ENCODE results near the gene SIRT2. TPM values are rescaled to one million over a fixed set of nuclear protein-coding genes. Genes with fewer than 3 reads are reported as not detected.

SIRT2 gene
- total RNA-seq, 1 experiment from 2014 or later: 15.4 TPM

DNA sequence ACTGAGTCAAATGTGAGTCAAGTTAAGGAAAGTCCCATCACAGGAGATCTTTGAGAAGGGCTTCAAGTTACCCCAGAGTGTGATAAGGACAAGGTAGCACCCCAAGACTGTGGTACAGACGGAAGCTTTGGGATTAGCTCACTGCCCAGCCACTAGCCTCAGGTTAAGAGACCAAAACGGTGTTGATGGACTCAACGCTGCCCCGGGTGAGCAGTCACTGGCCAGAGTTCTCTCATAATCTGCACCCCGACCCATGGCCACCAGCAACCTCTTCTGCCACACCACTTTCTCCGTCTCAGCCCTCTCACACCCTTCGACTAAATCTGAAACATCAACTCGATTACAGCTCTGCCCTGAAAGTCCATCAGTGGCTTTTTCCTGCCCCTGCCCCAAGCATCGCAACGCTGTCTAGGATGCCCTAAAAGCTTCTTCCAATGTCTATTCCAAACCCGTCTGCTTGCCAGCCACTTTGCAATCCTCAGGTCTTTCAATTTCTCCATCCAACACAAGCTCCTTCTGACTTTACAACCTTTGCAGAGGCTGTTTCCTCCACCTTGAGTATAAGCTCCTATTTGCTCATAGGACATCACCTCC is 55.2 kb downstream of the SIRT2 start:
- ATAC-seq: no peak
- Histone ChIP-seq H2AFZ (ENCODE audit: low read depth, low read length, poor library complexity, severe bottlenecking) (no peak overlapping the region), H3K9ac (ENCODE audit: low read length) (no peak overlapping the region), H3K4me2 (ENCODE audit: low read length) (no peak overlapping the region), H3K4me3 (replicated peaks in 1 of 2; ENCODE audit: low read depth in 1 of 2, low read length in 2 of 2) (no peak overlapping the region), H3K27me3 (ENCODE audit: insufficient read depth, low read length) (no peaks in the 10 kb centered on the region), H3K27ac (ENCODE audit: low read depth, low read length) (no peak overlapping the region), H4K20me1 (ENCODE audit: insufficient read depth) (peaks cover 27% of the 10 kb centered on the region), H3K4me1 (ENCODE audit: control insufficient read depth in 1 of 2, insufficient read depth in 2 of 2, low read length in 2 of 2) (peaks cover 7 to 33% of the 10 kb centered on the region in 2 experiments; a peak in 3 of 4 replicates), H3K36me3 (ENCODE audit: control insufficient read depth in 1 of 2, insufficient read depth in 2 of 2, low read length in 2 of 2) (peaks cover 73 to 90% of the 10 kb centered on the region in 2 experiments), H3K9me2 (ENCODE audit: insufficient read depth) (no peaks in the 10 kb centered on the region), H3K79me2 (ENCODE audit: insufficient read depth, low read length) (peaks cover 96% of the 10 kb centered on the region), H3K9me3 (ENCODE audit: control insufficient read depth in 1 of 2, insufficient read depth in 1 of 2, low read depth in 1 of 2, low read length in 2 of 2) (no peaks in the 10 kb centered on the region)
- ChIA-PET CTCF (no interaction called here), POLR2A (no interaction called here), RAD21 (ENCODE audit: low non-redundant PET in 1 of 2, low total read pairs in 2 of 2, uncharacterized antibody in 2 of 2, unreplicated experiment in 2 of 2) (no interaction called here)
- no TSS peak for BruUV-seq (replicated peaks)
- intact Hi-C loops (cut with micrococcal nuclease): no loop called here
- TF ChIP-seq CEBPB (IDR thresholded peaks at IDR 0.05; ENCODE audit: low read depth): no peak
- TF ChIP-seq, protein P1, sequence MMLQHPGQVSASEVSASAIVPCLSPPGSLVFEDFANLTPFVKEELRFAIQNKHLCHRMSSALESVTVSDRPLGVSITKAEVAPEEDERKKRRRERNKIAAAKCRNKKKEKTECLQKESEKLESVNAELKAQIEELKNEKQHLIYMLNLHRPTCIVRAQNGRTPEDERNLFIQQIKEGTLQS (IDR thresholded peaks at IDR 0.05): no peak
- peak; percentile 40 for TF ChIP-seq POLR2AphosphoS5 (IDR thresholded peaks at IDR 0.05; ENCODE audit: low read depth, low read length)
- TF ChIP-seq TCF7L2 (IDR thresholded peaks at IDR 0.05; ENCODE audit: borderline replicate concordance, extremely low read depth, insufficient read depth, insufficient read length): no peak
- TF ChIP-seq EGR1 (IDR thresholded peaks at IDR 0.05; ENCODE audit: low read depth): no peak
- no peak for TF ChIP-seq JUND (IDR thresholded peaks at IDR 0.05)
- TF ChIP-seq SIN3A (IDR thresholded peaks at IDR 0.05; ENCODE audit: low read depth): no peak
- TF ChIP-seq, protein P2, sequence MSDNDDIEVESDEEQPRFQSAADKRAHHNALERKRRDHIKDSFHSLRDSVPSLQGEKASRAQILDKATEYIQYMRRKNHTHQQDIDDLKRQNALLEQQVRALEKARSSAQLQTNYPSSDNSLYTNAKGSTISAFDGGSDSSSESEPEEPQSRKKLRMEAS (IDR thresholded peaks at IDR 0.05): no peak
- no peak for DNase-seq (ENCODE audit: low read depth, low spot score)

DNA sequence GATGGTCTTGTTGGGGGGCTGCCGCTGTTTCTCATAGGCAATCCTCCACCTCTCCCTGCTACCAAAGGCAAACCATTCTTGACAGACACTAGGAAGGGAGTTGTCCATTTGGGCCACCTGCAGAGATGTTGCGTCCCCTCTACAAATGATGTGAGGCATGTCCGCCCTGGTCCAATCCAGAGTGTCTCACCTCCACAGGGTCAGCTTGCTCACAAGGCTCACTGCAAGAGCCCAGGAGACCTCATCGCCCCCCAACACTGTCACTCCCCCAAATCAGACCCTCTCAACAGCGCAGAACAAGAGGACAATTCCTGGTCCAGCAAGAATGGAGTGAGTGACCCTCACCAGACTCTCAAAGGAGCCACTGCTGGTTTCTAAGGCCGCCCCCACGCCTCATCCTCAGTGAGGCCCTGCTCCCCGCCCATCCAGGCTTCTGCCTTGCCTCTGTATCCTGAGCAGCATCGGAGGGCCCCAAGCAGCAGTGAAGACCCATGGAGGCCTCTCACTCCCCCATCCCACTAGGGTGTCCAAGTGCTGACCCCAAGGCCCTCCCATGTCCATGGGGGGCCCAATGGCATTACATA is 56.2 kb downstream of the SIRT2 start:
- H3K79me2 ChIP-seq (ENCODE audit: insufficient read depth, low read length): peaks cover 87% of the 10 kb centered on the region
- no peak overlapping the region for H3K4me2 ChIP-seq (ENCODE audit: low read length)
- no peaks in the 10 kb centered on the region for H3K9me3 ChIP-seq (ENCODE audit: control insufficient read depth in 1 of 2, insufficient read depth in 1 of 2, low read depth in 1 of 2, low read length in 2 of 2)
- CTCF ChIA-PET: interaction anchor here (0.7 kb wide), 1 partner anchor 45 kb away, joined by 3 read pairs; no protein-coding TSS in a partner anchor
- H3K4me3 ChIP-seq (replicated peaks in 1 of 2; ENCODE audit: low read depth in 1 of 2, low read length in 2 of 2): no peak overlapping the region
- H3K27me3 ChIP-seq (ENCODE audit: insufficient read depth, low read length): no peaks in the 10 kb centered on the region
- no peaks in the 10 kb centered on the region for H3K9me2 ChIP-seq (ENCODE audit: insufficient read depth)
- TF ChIP-seq, protein P3, sequence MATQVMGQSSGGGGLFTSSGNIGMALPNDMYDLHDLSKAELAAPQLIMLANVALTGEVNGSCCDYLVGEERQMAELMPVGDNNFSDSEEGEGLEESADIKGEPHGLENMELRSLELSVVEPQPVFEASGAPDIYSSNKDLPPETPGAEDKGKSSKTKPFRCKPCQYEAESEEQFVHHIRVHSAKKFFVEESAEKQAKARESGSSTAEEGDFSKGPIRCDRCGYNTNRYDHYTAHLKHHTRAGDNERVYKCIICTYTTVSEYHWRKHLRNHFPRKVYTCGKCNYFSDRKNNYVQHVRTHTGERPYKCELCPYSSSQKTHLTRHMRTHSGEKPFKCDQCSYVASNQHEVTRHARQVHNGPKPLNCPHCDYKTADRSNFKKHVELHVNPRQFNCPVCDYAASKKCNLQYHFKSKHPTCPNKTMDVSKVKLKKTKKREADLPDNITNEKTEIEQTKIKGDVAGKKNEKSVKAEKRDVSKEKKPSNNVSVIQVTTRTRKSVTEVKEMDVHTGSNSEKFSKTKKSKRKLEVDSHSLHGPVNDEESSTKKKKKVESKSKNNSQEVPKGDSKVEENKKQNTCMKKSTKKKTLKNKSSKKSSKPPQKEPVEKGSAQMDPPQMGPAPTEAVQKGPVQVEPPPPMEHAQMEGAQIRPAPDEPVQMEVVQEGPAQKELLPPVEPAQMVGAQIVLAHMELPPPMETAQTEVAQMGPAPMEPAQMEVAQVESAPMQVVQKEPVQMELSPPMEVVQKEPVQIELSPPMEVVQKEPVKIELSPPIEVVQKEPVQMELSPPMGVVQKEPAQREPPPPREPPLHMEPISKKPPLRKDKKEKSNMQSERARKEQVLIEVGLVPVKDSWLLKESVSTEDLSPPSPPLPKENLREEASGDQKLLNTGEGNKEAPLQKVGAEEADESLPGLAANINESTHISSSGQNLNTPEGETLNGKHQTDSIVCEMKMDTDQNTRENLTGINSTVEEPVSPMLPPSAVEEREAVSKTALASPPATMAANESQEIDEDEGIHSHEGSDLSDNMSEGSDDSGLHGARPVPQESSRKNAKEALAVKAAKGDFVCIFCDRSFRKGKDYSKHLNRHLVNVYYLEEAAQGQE (IDR thresholded peaks at IDR 0.05; ENCODE audit: low read depth): no peak
- TF ChIP-seq POLR2A (IDR thresholded peaks at IDR 0.05; ENCODE audit: borderline replicate concordance, extremely low read depth, insufficient read depth, insufficient read length) (no peak), EZH2phosphoT487 (IDR thresholded peaks at IDR 0.05; ENCODE audit: borderline replicate concordance) (no peak), CEBPB (IDR thresholded peaks at IDR 0.05; ENCODE audit: low read depth) (no peak), TCF7L2 (IDR thresholded peaks at IDR 0.05; ENCODE audit: borderline replicate concordance, extremely low read depth, insufficient read depth, insufficient read length) (no peak), ELF1 (IDR thresholded peaks at IDR 0.05; ENCODE audit: borderline replicate concordance, low read depth) (no peak), RAD21 (IDR thresholded peaks at IDR 0.05; ENCODE audit: low read depth) (no peak), FOSL1 (IDR thresholded peaks at IDR 0.05; ENCODE audit: low read depth) (no peak), ZFX (IDR thresholded peaks at IDR 0.05) (no peak), SRF (IDR thresholded peaks at IDR 0.05; ENCODE audit: low read depth) (no peak)
- TF ChIP-seq, protein P1 (IDR thresholded peaks at IDR 0.05): no peak
- TF ChIP-seq, protein P2 (IDR thresholded peaks at IDR 0.05): no peak
- H3K27ac ChIP-seq (ENCODE audit: low read depth, low read length): no peak overlapping the region
- POLR2A ChIA-PET: no interaction called here
- RAD21 ChIA-PET (ENCODE audit: low non-redundant PET in 1 of 2, low total read pairs in 2 of 2, uncharacterized antibody in 2 of 2, unreplicated experiment in 2 of 2): no interaction called here
- DNase-seq (ENCODE audit: low read depth, low spot score) (no peak), ATAC-seq (no peak)
- BruUV-seq (replicated peaks): no TSS peak
- H2AFZ ChIP-seq (ENCODE audit: low read depth, low read length, poor library complexity, severe bottlenecking): no peak overlapping the region
- H4K20me1 ChIP-seq (ENCODE audit: insufficient read depth): peaks cover 31% of the 10 kb centered on the region
- no peak overlapping the region for H3K9ac ChIP-seq (ENCODE audit: low read length)
- peaks cover 77 to 96% of the 10 kb centered on the region in 2 experiments for H3K36me3 ChIP-seq (ENCODE audit: control insufficient read depth in 1 of 2, insufficient read depth in 2 of 2, low read length in 2 of 2)
- H3K4me1 ChIP-seq (ENCODE audit: control insufficient read depth in 1 of 2, insufficient read depth in 2 of 2, low read length in 2 of 2): peaks cover 4 to 34% of the 10 kb centered on the region in 2 experiments; a peak in 3 of 4 replicates
- intact Hi-C loops (cut with micrococcal nuclease): no loop called here

Measured in HCT116 (cell line).